ENCODE measurements around the gene NR3C2. TPM values are rescaled to one million over a fixed set of nuclear protein-coding genes. Genes with fewer than 3 reads are reported as not detected.

Gene NR3C2
- total RNA-seq, 1 experiment from 2014 or later: 0.26 TPM

GRCh38 chr4:148095346-148095923 lies 346.8 kb downstream of the NR3C2 start:
- Histone ChIP-seq H3K36me3 (ENCODE audit: control insufficient read depth, insufficient read depth, low read length) (no peaks in the 10 kb centered on the region), H3K27me3 (ENCODE audit: control insufficient read depth, insufficient read depth, low read length) (peaks cover 2% of the 10 kb centered on the region; the same call in 1 of the 2 replicates), H3K4me1 (ENCODE audit: control insufficient read depth, insufficient read depth, low read length) (no peaks in the 10 kb centered on the region), H3K4me3 (ENCODE audit: low read depth in 2 of 2, low read length in 2 of 2) (no peak overlapping the region), H3K27ac (ENCODE audit: low read length) (no peak overlapping the region), H3K9me3 (ENCODE audit: control insufficient read depth, insufficient read depth, low read depth, low read length) (no peaks in the 10 kb centered on the region)
- POLR2A ChIA-PET: no interaction called here
- DNase-seq (ENCODE audit: low read depth, low spot score): no peak
- BruUV-seq (replicated peaks): no TSS peak
- CTCF ChIA-PET: no interaction called here
- TF ChIP-seq TCF7L2 (IDR thresholded peaks at IDR 0.05; ENCODE audit: low read depth, low read length) (no peak), CTCF (IDR thresholded peaks at IDR 0.05) (no peak), POLR2AphosphoS5 (IDR thresholded peaks at IDR 0.05; ENCODE audit: low read depth, low read length) (no peak), REST (IDR thresholded peaks at IDR 0.05; ENCODE audit: insufficient read depth in 1 of 2, low read depth in 2 of 2, low read length in 1 of 2) (no peak), SIN3A (IDR thresholded peaks at IDR 0.05; ENCODE audit: borderline replicate concordance, insufficient read depth, low read depth, low read length) (no peak)
- intact Hi-C loops (cut with micrococcal nuclease; ENCODE audit: unreplicated experiment): no loop called here
- in situ Hi-C loops (cut with HindIII; ENCODE audit: low pct_unique_long_range_greater_than_20kb, low sequenced_read_pairs): no loop called here
- ATAC-seq: no peak

GRCh38 chr4:148094149-148094548 lies 348.1 kb downstream of the NR3C2 start:
- CTCF ChIA-PET: no interaction called here
- no peaks in the 10 kb centered on the region for H3K4me1 ChIP-seq (ENCODE audit: control insufficient read depth, insufficient read depth, low read length)
- no peaks in the 10 kb centered on the region for H3K9me3 ChIP-seq (ENCODE audit: control insufficient read depth, insufficient read depth, low read depth, low read length)
- no peaks in the 10 kb centered on the region for H3K27me3 ChIP-seq (ENCODE audit: control insufficient read depth, insufficient read depth, low read length)
- no peak overlapping the region for H3K4me3 ChIP-seq (ENCODE audit: low read depth in 2 of 2, low read length in 2 of 2)
- H3K27ac ChIP-seq (ENCODE audit: low read length): no peak overlapping the region
- TF ChIP-seq POLR2AphosphoS5 (IDR thresholded peaks at IDR 0.05; ENCODE audit: low read depth, low read length) (no peak), SIN3A (IDR thresholded peaks at IDR 0.05; ENCODE audit: borderline replicate concordance, insufficient read depth, low read depth, low read length) (no peak), REST (IDR thresholded peaks at IDR 0.05; ENCODE audit: insufficient read depth in 1 of 2, low read depth in 2 of 2, low read length in 1 of 2) (no peak), CTCF (IDR thresholded peaks at IDR 0.05) (no peak), TCF7L2 (IDR thresholded peaks at IDR 0.05; ENCODE audit: low read depth, low read length) (no peak)
- DNase-seq (ENCODE audit: low read depth, low spot score) (no peak), ATAC-seq (no peak)
- in situ Hi-C loops (cut with HindIII; ENCODE audit: low pct_unique_long_range_greater_than_20kb, low sequenced_read_pairs) (no loop called here), intact Hi-C loops (cut with micrococcal nuclease; ENCODE audit: unreplicated experiment) (no loop called here)
- no TSS peak for BruUV-seq (replicated peaks)
- no peaks in the 10 kb centered on the region for H3K36me3 ChIP-seq (ENCODE audit: control insufficient read depth, insufficient read depth, low read length)
- POLR2A ChIA-PET: no interaction called here

Data from Panc1 (cell line).